GM18519 (cell line): ENCODE measurements around the gene FBXL16.
A peak's percentile ranks its signal among the peaks of the same experiment; 100 is the strongest.

Source experiments
- ATAC-seq: cut with Tn5 transposase; IDR thresholded peaks from one replicate; pipeline ENCODE4 v1.9.1; 2021; ENCODE audit warnings: mild to moderate bottlenecking, moderate library complexity; ENCODE audit not compliant: unreplicated experiment, low FRiP score

Gene FBXL16

DNA sequence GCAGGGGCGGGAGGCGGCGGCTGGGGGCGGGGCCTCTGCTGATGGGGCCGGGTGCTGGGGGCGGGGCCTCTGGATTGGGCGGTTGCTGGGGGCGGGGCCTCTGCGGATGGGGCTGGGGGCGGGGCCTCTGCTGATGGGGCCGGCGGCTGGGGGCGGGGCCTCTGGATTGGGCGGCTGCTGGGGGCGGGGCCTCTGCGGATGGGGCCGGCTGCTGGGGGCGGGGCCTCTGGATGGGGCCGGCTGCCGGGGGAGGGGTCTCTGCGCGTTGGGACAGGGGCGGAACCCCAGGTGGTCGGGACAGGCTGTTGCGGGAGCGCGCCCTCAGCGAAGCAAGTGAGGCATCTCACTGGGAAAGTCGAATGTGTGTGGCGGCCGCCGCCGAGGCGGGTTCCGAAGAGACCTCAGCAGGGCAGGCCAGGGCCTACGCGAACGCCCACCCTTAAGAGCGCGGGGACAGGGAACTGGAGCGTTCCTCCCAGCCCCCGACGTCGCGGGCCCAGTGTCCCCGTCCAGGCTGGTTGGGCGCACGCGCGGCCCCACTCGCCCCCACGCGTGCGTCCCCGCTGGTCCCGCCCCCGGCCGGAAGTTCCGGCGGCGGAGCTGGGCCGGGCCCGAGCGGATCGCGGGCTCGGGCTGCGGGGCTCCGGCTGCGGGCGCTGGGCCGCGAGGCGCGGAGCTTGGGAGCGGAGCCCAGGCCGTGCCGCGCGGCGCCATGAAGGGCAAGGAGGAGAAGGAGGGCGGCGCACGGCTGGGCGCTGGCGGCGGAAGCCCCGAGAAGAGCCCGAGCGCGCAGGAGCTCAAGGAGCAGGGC, 25.6 kb downstream of the FBXL16 start, which contains the start of gene STUB1:
Gene STUB1, plus strand, starts transcription at position 597 of the 811 bp plus-strand sequence. Its CDS starts 116 bp downstream, at position 713.
- peak; percentile 24 for ATAC-seq

GRCh38 chr16:678858-679813, 26.5 kb downstream of the FBXL16 start:
- ATAC-seq: no peak

DNA sequence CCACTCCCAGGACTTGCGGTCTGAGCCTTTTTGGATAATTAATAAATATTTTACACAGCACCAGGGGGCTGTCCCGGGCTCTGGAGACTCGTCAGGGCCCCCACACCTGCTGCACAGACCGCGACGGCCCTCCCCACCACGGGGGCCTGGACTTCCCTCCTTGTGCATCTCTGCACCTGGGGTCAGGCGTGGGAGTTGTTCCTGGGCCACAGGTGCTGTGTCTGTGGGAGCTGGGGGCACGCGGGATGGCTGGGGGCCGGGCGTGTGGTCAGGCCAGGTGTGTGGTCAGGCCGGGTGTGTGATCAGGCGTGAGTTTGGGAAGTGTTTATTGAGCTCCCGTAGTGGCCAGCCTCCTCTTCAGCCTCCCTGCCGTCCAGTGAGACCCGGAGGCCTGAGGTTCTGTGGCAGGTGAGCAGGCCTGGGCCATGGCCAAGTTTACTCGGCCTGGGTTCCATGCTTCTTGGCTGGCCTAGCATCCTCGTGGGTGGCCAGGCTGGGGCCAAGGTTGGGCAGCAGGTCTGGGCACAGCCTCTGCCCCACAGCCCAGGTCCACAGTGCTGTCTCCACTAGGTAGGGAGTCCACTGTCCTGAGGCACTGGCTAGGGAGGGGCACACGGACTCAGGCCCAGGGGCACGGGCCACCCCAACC, 27.3 kb downstream of the FBXL16 start:
- no peak for ATAC-seq

DNA sequence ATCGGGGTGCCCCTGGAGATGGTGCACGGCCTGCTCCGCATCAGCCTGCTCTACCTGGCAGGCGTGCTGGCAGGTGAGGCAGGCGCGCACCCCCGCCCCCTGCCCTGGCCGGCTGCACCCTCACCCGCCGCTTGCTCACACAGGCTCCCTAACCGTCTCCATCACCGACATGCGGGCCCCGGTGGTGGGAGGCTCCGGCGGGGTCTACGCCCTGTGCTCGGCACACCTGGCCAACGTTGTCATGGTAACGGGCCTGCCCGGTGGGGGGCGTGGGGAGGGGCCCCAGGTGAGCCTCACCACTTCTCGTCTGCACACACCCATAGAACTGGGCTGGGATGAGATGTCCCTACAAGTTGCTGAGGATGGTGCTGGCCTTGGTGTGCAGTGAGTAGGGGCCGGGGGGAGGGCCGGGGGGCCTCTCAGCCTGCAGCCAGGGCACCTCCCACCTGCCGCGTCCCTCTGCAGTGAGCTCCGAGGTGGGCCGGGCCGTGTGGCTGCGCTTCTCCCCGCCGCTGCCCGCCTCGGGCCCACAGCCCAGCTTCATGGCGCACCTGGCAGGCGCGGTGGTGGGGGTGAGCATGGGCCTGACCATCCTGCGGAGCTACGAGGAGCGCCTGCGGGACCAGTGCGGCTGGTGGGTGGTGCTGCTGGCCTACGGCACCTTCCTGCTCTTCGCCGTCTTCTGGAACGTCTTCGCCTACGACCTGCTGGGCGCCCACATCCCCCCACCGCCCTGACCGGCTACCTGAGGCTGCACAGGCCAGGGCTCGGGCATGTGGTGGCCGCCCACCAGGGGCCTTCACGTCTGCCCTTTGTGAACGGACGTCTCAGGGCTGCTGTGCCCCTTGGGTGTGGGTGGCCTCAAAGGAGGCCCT, 28.0 kb downstream of the FBXL16 start:
- no peak for ATAC-seq

- ATAC-seq: no peak
Observed at GRCh38 chr16:676913-677312, 28.7 kb downstream of the FBXL16 start.

DNA sequence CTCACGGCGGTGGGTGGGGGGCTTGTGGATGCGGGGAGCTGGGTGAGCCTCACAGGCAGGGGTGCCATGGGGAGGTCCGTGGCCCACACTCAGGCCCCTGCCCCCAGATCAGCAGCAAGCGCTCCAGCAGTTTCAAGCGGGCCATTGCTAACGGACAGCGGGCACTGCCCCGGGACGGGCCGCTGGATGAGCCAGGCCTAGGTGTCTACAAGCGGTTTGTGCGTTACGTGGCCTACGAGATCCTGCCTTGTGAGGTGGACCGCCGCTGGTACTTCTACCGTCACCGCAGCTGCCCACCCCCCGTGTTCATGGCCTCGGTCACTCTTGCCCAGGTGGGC, 29.1 kb downstream of the FBXL16 start:
- no peak for ATAC-seq

- ATAC-seq: no peak
Observed at GRCh38 chr16:675884-676564, 29.6 kb downstream of the FBXL16 start.

DNA sequence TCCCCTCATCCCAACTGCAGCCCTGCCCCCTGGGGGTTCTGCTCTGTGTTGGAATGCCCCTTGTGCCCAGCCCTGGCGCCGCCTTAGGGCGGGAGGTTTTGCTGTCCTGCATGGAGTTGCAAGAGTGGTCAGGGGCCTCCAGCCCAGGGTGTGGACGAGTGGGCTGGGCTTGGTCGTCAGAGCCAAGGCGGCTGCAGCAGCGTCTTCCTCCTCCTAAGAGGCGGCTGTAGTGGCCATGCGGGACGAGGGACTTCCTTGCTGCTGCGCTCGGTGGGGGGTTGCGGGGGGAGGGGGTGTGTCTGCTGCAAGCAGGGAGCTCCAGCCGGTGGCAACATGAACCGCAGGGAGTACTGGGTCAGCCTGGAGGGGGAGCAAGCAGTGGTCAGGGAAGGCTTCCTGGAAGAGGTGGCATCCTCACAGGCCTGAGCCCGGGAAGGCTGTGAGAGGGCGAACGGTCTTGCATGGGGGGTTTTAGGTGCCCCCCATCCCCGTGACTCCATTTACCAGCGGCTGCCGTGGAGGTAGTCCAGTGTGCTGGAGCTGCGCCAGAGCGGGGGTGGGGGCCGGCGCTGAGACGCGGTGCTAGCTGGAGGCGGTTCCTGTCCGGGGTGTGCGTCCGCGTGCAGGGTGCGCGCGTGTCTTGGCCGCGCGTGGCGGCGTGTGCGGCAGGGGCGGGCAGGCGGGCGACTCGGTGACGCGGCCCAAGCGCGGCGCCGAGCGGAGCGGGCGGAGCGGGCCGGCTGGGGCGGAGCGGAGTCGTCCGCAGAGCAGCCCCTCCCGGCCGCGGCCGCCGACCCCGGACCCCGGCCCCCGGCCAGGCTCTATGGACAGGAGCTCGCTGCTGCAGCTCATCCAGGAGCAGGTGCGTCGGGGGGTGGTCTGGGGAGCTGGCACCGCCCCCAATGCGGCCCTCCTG, 30.4 kb downstream of the FBXL16 start, which contains the start of gene RHBDL1:
Gene RHBDL1, plus strand, starts transcription at position 704 of the 916 bp plus-strand sequence. Its CDS starts 120 bp downstream, at position 824.
- ATAC-seq: no peak

GRCh38 chr16:674214-674881, 31.3 kb downstream of the FBXL16 start:
- ATAC-seq: no peak

DNA sequence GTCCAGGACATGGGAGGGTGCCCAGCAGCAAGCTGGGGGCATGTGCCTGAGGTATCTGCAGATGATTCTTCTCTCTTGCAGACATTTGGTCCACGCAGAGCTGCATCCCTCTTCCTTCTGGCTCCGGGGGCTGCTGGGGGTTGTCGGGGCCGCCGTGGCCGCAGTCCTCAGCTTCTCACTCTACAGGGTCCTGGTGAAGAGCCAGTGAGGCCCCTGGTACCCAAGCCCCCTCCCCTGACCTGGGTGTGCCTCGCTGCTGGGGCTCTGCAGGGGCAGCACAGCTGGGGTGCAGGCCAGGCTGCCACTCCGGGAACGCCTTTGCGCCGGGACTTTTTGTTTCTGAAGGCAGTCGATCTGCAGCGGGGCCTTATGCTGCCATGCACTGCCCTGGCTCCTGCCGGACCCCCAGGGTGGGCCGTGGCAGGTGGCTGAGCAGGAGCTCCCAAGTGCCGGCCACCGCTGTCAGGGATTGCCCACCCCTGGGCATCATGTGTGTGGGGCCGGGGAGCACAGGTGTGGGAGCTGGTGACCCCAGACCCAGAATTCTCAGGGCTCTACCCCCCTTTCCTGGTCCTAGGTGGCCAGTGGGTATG, 32.1 kb downstream of the FBXL16 start:
- no peak for ATAC-seq

- no peak for ATAC-seq
Observed at GRCh38 chr16:672851-673250, 32.8 kb downstream of the FBXL16 start.

DNA sequence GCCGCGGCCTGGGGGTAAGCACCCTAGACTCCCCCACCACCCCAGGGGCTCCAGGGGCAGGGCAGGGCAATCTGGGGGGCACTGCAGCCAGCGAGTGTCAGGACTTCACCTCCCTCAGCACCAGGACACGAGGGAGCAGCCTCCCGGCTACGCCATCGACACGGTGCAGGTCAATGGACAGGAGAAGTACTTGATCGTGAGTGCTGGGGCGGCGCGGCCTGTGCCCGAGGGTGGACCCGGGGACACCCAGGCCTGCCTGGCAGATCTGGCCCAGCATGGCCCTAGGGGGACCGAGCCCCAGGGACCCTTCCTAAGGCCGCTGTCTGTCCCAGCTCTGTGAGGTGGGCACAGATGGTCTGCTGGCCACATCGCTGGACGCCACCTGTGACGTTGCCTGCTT, 33.2 kb downstream of the FBXL16 start:
- ATAC-seq: no peak

GRCh38 chr16:671353-672131, 34.1 kb downstream of the FBXL16 start:
- no peak for ATAC-seq

DNA sequence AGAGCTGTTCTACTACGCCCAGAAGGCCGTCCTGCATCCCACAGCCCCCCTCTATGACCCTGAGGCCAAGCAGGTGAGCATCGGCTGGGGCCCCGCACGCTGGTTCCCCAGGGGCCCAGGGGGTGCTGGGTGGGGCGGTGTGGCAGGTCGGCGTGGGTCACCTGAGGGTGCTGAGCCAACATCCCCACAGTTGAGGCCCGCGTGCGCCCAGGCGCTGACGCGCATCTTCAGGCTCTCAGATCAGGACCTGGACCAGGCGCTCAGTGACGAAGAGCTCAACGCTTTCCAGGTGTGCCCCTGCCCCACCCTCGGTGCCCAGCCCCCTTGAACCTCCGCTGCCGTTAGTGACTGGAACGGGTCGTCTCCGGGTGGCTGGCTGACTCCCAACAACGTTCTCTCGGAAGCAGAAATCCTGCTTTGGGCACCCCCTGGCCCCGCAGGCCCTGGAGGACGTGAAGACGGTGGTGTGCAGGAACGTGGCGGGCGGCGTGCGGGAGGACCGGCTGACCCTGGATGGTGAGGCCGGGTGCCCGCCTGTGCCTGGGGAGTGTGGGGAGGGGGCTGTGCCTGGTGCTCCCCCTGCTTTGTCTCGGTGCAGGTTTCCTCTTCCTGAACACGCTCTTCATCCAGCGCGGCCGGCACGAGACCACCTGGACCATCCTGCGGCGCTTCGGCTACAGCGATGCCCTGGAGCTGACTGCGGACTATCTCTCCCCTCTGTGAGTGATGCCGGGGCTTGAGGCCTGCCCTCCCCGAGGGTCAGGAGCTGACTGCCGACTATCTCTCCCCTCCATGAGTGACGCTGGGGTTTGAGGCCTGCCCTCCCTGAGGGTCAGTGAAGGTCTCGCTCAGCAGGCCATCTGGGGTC, 34.9 kb downstream of the FBXL16 start:
- no peak for ATAC-seq

- ATAC-seq: no peak
Observed at GRCh38 chr16:669666-670065, 35.9 kb downstream of the FBXL16 start.
